Panc1 (cell line): ENCODE data around the gene TOR1AIP2. TPM values are rescaled to one million over a fixed set of nuclear protein-coding genes. Genes with fewer than 3 reads are reported as not detected.

Experiments
- ATAC-seq: fragments of 200-7000 bp; cut with Tn5 transposase; 2 replicates; pipeline ENCODE4 v1.9.1; 2020; ENCODE audit warnings: mild to moderate bottlenecking, moderate library complexity
- BruUV-seq: library from RNA; stranded (reverse); fragments of 400-500 nt; replicated peaks from 2 replicates; lab custom pipeline; 2021; lab: Mats Ljungman, UMichigan
- CTCF ChIA-PET: fragments of 300-600 bp; sonication (Branson Sonifier 250); formaldehyde crosslinking; loops from one replicate; lab custom pipeline; 2022; ENCODE audit warnings: antibody characterized with exemption; lab: Charles Lee
- POLR2A ChIA-PET: fragments of 300-600 bp; sonication (Branson Sonifier 250); formaldehyde crosslinking; loops from one replicate; lab custom pipeline; 2022; ENCODE audit warnings: antibody characterized with exemption; lab: Charles Lee
- DNase-seq: peaks from one replicate; pipeline ENCODE4 v3.0.0-alpha.2; 2010; ENCODE audit warnings: low read depth, low spot score
- H3K27ac ChIP-seq: 2 replicates; pipeline ENCODE4 v1.5.1; 2011; ENCODE audit warnings: mild to moderate bottlenecking, low read length, inconsistent platforms
- H3K27me3 ChIP-seq: fragments of 200-500 bp; sonication (Bioruptor generic); 2 replicates; pipeline ENCODE4 v1.6.0; 2014; ENCODE audit warnings: low read length, inconsistent platforms; ENCODE audit not compliant: control insufficient read depth, insufficient read depth
- H3K36me3 ChIP-seq: fragments of 200-500 bp; sonication (Bioruptor generic); 2 replicates; pipeline ENCODE4 v1.5.1; 2014; ENCODE audit warnings: inconsistent platforms, mild to moderate bottlenecking, low read length, moderate library complexity; ENCODE audit not compliant: control insufficient read depth, insufficient read depth
- H3K4me1 ChIP-seq: 2 replicates; pipeline ENCODE4 v1.5.1; 2011; ENCODE audit warnings: inconsistent platforms, mild to moderate bottlenecking, low read length, moderate library complexity; ENCODE audit not compliant: control insufficient read depth, insufficient read depth
- H3K4me3 ChIP-seq, 2 experiments: 2 replicates each; pipeline ENCODE4 v1.5.1; 2011 to 2012; ENCODE audit warnings: low read depth in 2 of 2, low read length in 2 of 2, mild to moderate bottlenecking in 2 of 2, inconsistent platforms in 1 of 2, moderate library complexity in 1 of 2
- H3K9me3 ChIP-seq: fragments of 200-500 bp; sonication (Bioruptor generic); 2 replicates; pipeline ENCODE4 v1.5.1; 2014; ENCODE audit warnings: low read depth, mild to moderate bottlenecking, inconsistent platforms, low read length, moderate library complexity; ENCODE audit not compliant: control insufficient read depth, insufficient read depth
- POLR2AphosphoS5 ChIP-seq: IDR thresholded peaks from 2 replicates; pipeline ENCODE4 v1.6.1; 2012; ENCODE audit warnings: mild to moderate bottlenecking, low read depth, low read length, moderate library complexity
- REST ChIP-seq, 2 experiments: IDR thresholded peaks; 2 replicates each; pipeline ENCODE4 v1.6.1; 2011 to 2012; ENCODE audit warnings: low read depth in 2 of 2, control low read depth in 1 of 2, low read length in 1 of 2, mild to moderate bottlenecking in 1 of 2, moderate library complexity in 1 of 2; ENCODE audit not compliant: insufficient read depth in 1 of 2
- SIN3A ChIP-seq: IDR thresholded peaks from 2 replicates; pipeline ENCODE4 v1.6.1; 2012; ENCODE audit warnings: low read depth, mild to moderate bottlenecking, low read length, moderate library complexity, borderline replicate concordance; ENCODE audit not compliant: insufficient read depth
- TCF7L2 ChIP-seq: IDR thresholded peaks from 2 replicates; pipeline ENCODE4 v1.6.1; 2011; ENCODE audit warnings: mild to moderate bottlenecking, low read depth, low read length, inconsistent platforms
- in situ Hi-C: cut with HindIII; loops from 2 replicates; pipeline ENCODE4 v1.10.0; 2016; ENCODE audit warnings: low sequenced_read_pairs, low pct_unique_long_range_greater_than_20kb
- intact Hi-C: fragments of 100-400 bp; cut with micrococcal nuclease; formaldehyde crosslinking; loops from one replicate; pipeline ENCODE4 v1.10.0; 2022; ENCODE audit not compliant: unreplicated experiment
- total RNA-seq: library from RNA; stranded (reverse); gene quantifications from one replicate; pipeline ENCODE4 v1.2.1, GENCODE V29; 2021; ENCODE audit not compliant: unreplicated experiment
- TF ChIP-seq, protein P1 (sequence below): fragments of 450-650 bp; IDR thresholded peaks from 2 replicates; pipeline ENCODE4 v1.5.1; 2017; ENCODE audit warnings: mild to moderate bottlenecking

Gene TOR1AIP2
- total RNA-seq, 1 experiment from 2014 or later: 94.9 TPM

GRCh38 chr1:179821524-179821923 is 56.1 kb downstream of the TOR1AIP2 start:
- no TSS peak for BruUV-seq
- ChIA-PET POLR2A (no interaction called here), CTCF (no interaction called here)
- no peaks in the 10 kb centered on the region for H3K36me3 ChIP-seq
- in situ Hi-C loops (no loop called here), intact Hi-C loops (no loop called here)
- H3K27ac ChIP-seq: no peak overlapping the region
- TF ChIP-seq TCF7L2 (no peak), POLR2AphosphoS5 (no peak), SIN3A (no peak), REST (IDR thresholded peaks at IDR 0.05; ENCODE audit: insufficient read depth in 1 of 2, low read depth in 2 of 2, low read length in 1 of 2) (no peak)
- TF ChIP-seq, protein P1, sequence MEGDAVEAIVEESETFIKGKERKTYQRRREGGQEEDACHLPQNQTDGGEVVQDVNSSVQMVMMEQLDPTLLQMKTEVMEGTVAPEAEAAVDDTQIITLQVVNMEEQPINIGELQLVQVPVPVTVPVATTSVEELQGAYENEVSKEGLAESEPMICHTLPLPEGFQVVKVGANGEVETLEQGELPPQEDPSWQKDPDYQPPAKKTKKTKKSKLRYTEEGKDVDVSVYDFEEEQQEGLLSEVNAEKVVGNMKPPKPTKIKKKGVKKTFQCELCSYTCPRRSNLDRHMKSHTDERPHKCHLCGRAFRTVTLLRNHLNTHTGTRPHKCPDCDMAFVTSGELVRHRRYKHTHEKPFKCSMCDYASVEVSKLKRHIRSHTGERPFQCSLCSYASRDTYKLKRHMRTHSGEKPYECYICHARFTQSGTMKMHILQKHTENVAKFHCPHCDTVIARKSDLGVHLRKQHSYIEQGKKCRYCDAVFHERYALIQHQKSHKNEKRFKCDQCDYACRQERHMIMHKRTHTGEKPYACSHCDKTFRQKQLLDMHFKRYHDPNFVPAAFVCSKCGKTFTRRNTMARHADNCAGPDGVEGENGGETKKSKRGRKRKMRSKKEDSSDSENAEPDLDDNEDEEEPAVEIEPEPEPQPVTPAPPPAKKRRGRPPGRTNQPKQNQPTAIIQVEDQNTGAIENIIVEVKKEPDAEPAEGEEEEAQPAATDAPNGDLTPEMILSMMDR: no peak
- DNase-seq: no peak
- no peak for ATAC-seq
- H3K27me3 ChIP-seq: no peaks in the 10 kb centered on the region
- no peaks in the 10 kb centered on the region for H3K9me3 ChIP-seq
- H3K4me1 ChIP-seq: no peaks in the 10 kb centered on the region
- no peak overlapping the region for H3K4me3 ChIP-seq

- DNase-seq (no peak), ATAC-seq (no peak)
- intact Hi-C loops: no loop called here
- no TSS peak for BruUV-seq
- Histone ChIP-seq H3K27ac (no peak overlapping the region), H3K4me3 (no peak overlapping the region), H3K27me3 (no peaks in the 10 kb centered on the region), H3K4me1 (peaks cover 7% of the 10 kb centered on the region; the same call in 1 of the 2 replicates), H3K36me3 (no peaks in the 10 kb centered on the region), H3K9me3 (no peaks in the 10 kb centered on the region)
- ChIA-PET POLR2A (no interaction called here), CTCF (interaction anchor here (0.7 kb wide), 1 partner anchor 7 kb away, joined by 5 read pairs; no protein-coding TSS in a partner anchor)
- no peak for TF ChIP-seq TCF7L2
- TF ChIP-seq REST (IDR thresholded peaks at IDR 0.05; ENCODE audit: insufficient read depth in 1 of 2, low read depth in 2 of 2, low read length in 1 of 2): no peak
- TF ChIP-seq, protein P1: no peak
- TF ChIP-seq SIN3A: no peak
- no peak for TF ChIP-seq POLR2AphosphoS5
- in situ Hi-C loops: no loop called here
Measured at GRCh38 chr1:179820226-179820970, 57.2 kb downstream of the TOR1AIP2 start.
